HepG2 (cell line): Measurements from ENCODE around the gene EFEMP2. TPM values are rescaled to one million over a fixed set of nuclear protein-coding genes. Genes with fewer than 3 reads are reported as not detected.

Experiments used
- AGO1 ChIP-seq: fragments of 200-400 bp; formaldehyde crosslinking; IDR thresholded peaks from 2 replicates; pipeline ENCODE4 v1.6.1; 2017; ENCODE audit warnings: mild to moderate bottlenecking, low read depth, low read length, moderate library complexity; ENCODE audit not compliant: poor library complexity, severe bottlenecking
- CENPBD1 ChIP-seq: sonication (generic); formaldehyde crosslinking; IDR thresholded peaks from 2 replicates; pipeline ENCODE4 v1.8.0; 2022; ENCODE audit warnings: missing genetic modification reagents, low read depth, mild to moderate bottlenecking, borderline replicate concordance
- FOXA1 ChIP-seq, 2 experiments: fragments of 450-650 bp in 1 of 2; sonication (generic) in 1 of 2; formaldehyde crosslinking in 1 of 2; IDR thresholded peaks; 2 replicates each; pipeline versions ENCODE4 v1.4.0 to v1.6.1; 2016 to 2020; ENCODE audit warnings: missing genetic modification reagents in 1 of 2
- FOXA3 ChIP-seq: IDR thresholded peaks from 2 replicates; pipeline ENCODE4 v1.6.1; 2016; ENCODE audit warnings: missing genetic modification reagents, missing compliant biosample characterization
- HIVEP1 ChIP-seq: sonication (generic); formaldehyde crosslinking; IDR thresholded peaks from 2 replicates; pipeline ENCODE4 v1.4.0; 2020; ENCODE audit warnings: mild to moderate bottlenecking, missing genetic modification reagents
- JUND ChIP-seq: sonication (generic); formaldehyde crosslinking; IDR thresholded peaks from 2 replicates; pipeline ENCODE4 v1.8.0; 2022; ENCODE audit warnings: mild to moderate bottlenecking, missing genetic modification reagents
- KLF12 ChIP-seq: sonication (generic); formaldehyde crosslinking; IDR thresholded peaks from 2 replicates; pipeline ENCODE4 v1.4.0; 2020; ENCODE audit warnings: missing genetic modification reagents, borderline replicate concordance
- MED1 ChIP-seq: sonication (generic); formaldehyde crosslinking; IDR thresholded peaks from 2 replicates; pipeline ENCODE4 v1.4.0; 2020; ENCODE audit warnings: missing genetic modification reagents
- NCOR1 ChIP-seq: fragments of 200-600 bp; sonication (generic); IDR thresholded peaks from 2 replicates; pipeline ENCODE4 v1.7.0; 2017; ENCODE audit warnings: antibody characterized with exemption, low read length, borderline replicate concordance
- NR1H2 ChIP-seq: sonication (generic); formaldehyde crosslinking; IDR thresholded peaks from 2 replicates; pipeline ENCODE4 v1.8.1; 2022; ENCODE audit warnings: low read depth, missing genetic modification reagents, borderline replicate concordance
- PAX8 ChIP-seq: sonication (generic); formaldehyde crosslinking; IDR thresholded peaks from 2 replicates; pipeline ENCODE4 v1.8.0; 2022; ENCODE audit warnings: mild to moderate bottlenecking, missing genetic modification reagents, borderline replicate concordance
- POLR2A ChIP-seq, 2 experiments: IDR thresholded peaks; 2 replicates each; pipeline ENCODE4 v1.6.1; 2011; ENCODE audit warnings: low read depth in 2 of 2, low read length in 2 of 2, mild to moderate bottlenecking in 1 of 2, moderate library complexity in 1 of 2; ENCODE audit not compliant: insufficient read depth in 1 of 2
- RCOR2 ChIP-seq: IDR thresholded peaks from 2 replicates; pipeline ENCODE4 v1.6.1; 2016; ENCODE audit warnings: missing biosample characterization, missing genetic modification reagents
- REL ChIP-seq: sonication (generic); formaldehyde crosslinking; conservative IDR thresholded peaks from 2 replicates; pipeline ENCODE4 v1.8.0; 2022; ENCODE audit warnings: mild to moderate bottlenecking, missing genetic modification reagents, moderate library complexity
- RELA ChIP-seq: sonication (generic); formaldehyde crosslinking; IDR thresholded peaks from 2 replicates; pipeline ENCODE4 v1.4.0; 2020; ENCODE audit warnings: missing genetic modification reagents
- SCMH1 ChIP-seq: sonication (generic); formaldehyde crosslinking; IDR thresholded peaks from 2 replicates; pipeline ENCODE4 v1.9.0; 2021; ENCODE audit warnings: missing genetic modification reagents, mild to moderate bottlenecking, borderline replicate concordance
- TFDP1 ChIP-seq: IDR thresholded peaks from 2 replicates; pipeline ENCODE4 v1.6.1; 2016; ENCODE audit warnings: missing compliant biosample characterization, missing genetic modification reagents, borderline replicate concordance
- ZFP41 ChIP-seq: sonication (generic); formaldehyde crosslinking; IDR thresholded peaks from 2 replicates; pipeline ENCODE4 v1.4.0; 2020; ENCODE audit warnings: mild to moderate bottlenecking, missing genetic modification reagents, borderline replicate concordance
- ZNF260 ChIP-seq: sonication (generic); formaldehyde crosslinking; IDR thresholded peaks from 2 replicates; pipeline ENCODE4 v1.4.0; 2020; ENCODE audit warnings: missing genetic modification reagents, low read depth, mild to moderate bottlenecking, borderline replicate concordance
- ZNF343 ChIP-seq: sonication (generic); formaldehyde crosslinking; IDR thresholded peaks from 2 replicates; pipeline ENCODE4 v1.4.0; 2020; ENCODE audit warnings: mild to moderate bottlenecking, missing genetic modification reagents
- ZNF44 ChIP-seq: sonication (generic); formaldehyde crosslinking; IDR thresholded peaks from 2 replicates; pipeline ENCODE4 v1.5.1; 2020; ENCODE audit warnings: mild to moderate bottlenecking, missing genetic modification reagents
- ZNF460 ChIP-seq: sonication (generic); formaldehyde crosslinking; IDR thresholded peaks from 2 replicates; pipeline ENCODE4 v1.5.1; 2020; ENCODE audit warnings: missing genetic modification reagents, mild to moderate bottlenecking, borderline replicate concordance
- ZNF556 ChIP-seq: sonication (generic); formaldehyde crosslinking; IDR thresholded peaks from 2 replicates; pipeline ENCODE4 v1.4.0; 2020; ENCODE audit warnings: mild to moderate bottlenecking, missing genetic modification reagents, borderline replicate concordance
- ZNF564 ChIP-seq: sonication (generic); formaldehyde crosslinking; IDR thresholded peaks from 2 replicates; pipeline ENCODE4 v1.8.1; 2023; ENCODE audit warnings: mild to moderate bottlenecking, missing genetic modification reagents
- polyA plus RNA-seq, 8 experiments: library from polyadenylated mRNA; depleted of rRNA in 3 of 8; stranded (reverse) in 7 of 8; unstranded in 1 of 8; fragments of >200 nt; fragmentation: Illumina TruSeq in 4 of 8; extraction: Trizol in 4 of 8; gene quantifications; 2 replicates each; pipeline versions ENCODE4 v1.2.1 to v1.2.3, GENCODE V29; 2011 to 2016; ENCODE audit warnings: low read depth in 4 of 8, missing spikeins in 1 of 8, mixed read lengths in 1 of 8; ENCODE audit not compliant: insufficient read depth in 1 of 8
- total RNA-seq, 5 experiments: library from RNA; depleted of rRNA; stranded (reverse); fragments of >200 nt; fragmentation: Illumina TruSeq; extraction: Trizol; gene quantifications; 2 replicates each; pipeline ENCODE4 v1.2.3, GENCODE V29; 2016; ENCODE audit warnings: low read depth in 1 of 5
- TF ChIP-seq, protein P1 (sequence below): sonication (generic); formaldehyde crosslinking; conservative IDR thresholded peaks from 2 replicates; pipeline ENCODE4 v1.8.0; 2022; ENCODE audit warnings: mild to moderate bottlenecking, moderate library complexity, missing genetic modification reagents
- TF ChIP-seq, protein P2 (sequence below): sonication (generic); formaldehyde crosslinking; IDR thresholded peaks from 2 replicates; pipeline ENCODE4 v1.5.0; 2020; ENCODE audit warnings: mild to moderate bottlenecking, missing genetic modification reagents

EFEMP2 gene
- total and polyA plus RNA-seq, 2 of the 13 experiments (the other 11 are each of a cell fraction or from before 2014, with no cell fraction given): 7.4 to 29.7 TPM

DNA sequence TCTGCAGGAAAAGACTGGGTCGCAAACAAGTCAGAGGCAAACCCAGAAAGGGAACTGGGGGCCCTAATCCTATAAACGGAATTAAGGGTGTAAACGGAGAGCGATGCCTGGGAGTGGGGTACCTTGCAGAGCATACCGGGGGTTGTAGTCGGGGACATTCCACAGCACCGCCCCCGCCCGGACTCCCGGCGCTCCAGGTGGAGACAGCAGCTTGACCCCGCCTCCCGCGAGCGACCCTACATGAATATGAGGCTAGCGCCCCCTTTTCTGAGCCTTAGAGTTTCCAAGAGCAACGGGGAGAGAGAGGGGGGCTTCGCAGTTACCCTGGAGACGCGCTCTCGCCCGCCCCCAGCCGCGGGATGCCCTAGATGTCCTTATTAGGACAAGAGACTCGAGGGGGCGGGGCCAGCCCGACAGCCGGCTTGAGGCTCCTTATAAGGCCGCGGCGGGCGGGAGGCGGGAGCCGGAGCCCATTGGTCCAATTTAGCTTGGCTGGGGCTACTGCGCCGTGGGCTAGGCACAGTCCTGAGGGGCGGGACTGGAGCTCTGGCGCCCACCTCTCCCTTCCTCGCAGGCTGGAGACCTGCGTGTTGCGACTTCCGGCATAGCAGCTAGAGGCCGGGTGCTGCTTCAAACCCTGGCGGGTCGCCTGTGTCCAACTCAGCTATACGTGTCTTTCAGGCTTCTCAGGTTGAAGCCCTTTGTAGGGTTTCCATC lies 13.3 kb downstream of the EFEMP2 start (continued):
- TF ChIP-seq NR1H2 (CRISPR knock-in tag) (no peak), ZFP41 (CRISPR knock-in tag) (no peak), ZNF556 (0 out of 2 replicates have a peak, but pooled peaks have one; percentile 61), AGO1 (peak; percentile 82), REL (CRISPR knock-in tag) (no peak), POLR2A (IDR thresholded peaks at IDR 0.05; ENCODE audit: insufficient read depth in 1 of 2, low read depth in 2 of 2, low read length in 2 of 2) (peak in 1 of 2 experiments; percentile 88; a peak in 2 of 4 replicates), RCOR2 (CRISPR knock-in tag) (no peak), ZNF260 (CRISPR knock-in tag) (no peak), HIVEP1 (CRISPR knock-in tag) (0 out of 2 replicates have a peak, but pooled peaks have one; percentile 10), FOXA3 (CRISPR knock-in tag) (no peak), ZNF460 (no peak), PAX8 (no peak), TFDP1 (CRISPR knock-in tag) (peak; percentile 67; the same call in 1 of the 2 replicates), RELA (no peak), ZNF564 (CRISPR knock-in tag) (no peak), ZNF343 (CRISPR knock-in tag) (no peak), KLF12 (CRISPR knock-in tag) (no peak), MED1 (CRISPR knock-in tag) (no peak), SCMH1 (CRISPR knock-in tag) (no peak), FOXA1 (IDR thresholded peaks at IDR 0.05) (no peak), FOXA1 (CRISPR knock-in tag; IDR thresholded peaks at IDR 0.05) (no peak), JUND (CRISPR knock-in tag) (no peak), NCOR1 (peak; percentile 39; the same call in 1 of the 2 replicates), CENPBD1 (CRISPR knock-in tag) (no peak), ZNF44 (CRISPR knock-in tag) (no peak)
- TF ChIP-seq, protein P1, sequence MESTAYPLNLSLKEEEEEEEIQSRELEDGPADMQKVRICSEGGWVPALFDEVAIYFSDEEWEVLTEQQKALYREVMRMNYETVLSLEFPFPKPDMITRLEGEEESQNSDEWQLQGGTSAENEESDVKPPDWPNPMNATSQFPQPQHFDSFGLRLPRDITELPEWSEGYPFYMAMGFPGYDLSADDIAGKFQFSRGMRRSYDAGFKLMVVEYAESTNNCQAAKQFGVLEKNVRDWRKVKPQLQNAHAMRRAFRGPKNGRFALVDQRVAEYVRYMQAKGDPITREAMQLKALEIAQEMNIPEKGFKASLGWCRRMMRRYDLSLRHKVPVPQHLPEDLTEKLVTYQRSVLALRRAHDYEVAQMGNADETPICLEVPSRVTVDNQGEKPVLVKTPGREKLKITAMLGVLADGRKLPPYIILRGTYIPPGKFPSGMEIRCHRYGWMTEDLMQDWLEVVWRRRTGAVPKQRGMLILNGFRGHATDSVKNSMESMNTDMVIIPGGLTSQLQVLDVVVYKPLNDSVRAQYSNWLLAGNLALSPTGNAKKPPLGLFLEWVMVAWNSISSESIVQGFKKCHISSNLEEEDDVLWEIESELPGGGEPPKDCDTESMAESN: no peak
- TF ChIP-seq, protein P2, sequence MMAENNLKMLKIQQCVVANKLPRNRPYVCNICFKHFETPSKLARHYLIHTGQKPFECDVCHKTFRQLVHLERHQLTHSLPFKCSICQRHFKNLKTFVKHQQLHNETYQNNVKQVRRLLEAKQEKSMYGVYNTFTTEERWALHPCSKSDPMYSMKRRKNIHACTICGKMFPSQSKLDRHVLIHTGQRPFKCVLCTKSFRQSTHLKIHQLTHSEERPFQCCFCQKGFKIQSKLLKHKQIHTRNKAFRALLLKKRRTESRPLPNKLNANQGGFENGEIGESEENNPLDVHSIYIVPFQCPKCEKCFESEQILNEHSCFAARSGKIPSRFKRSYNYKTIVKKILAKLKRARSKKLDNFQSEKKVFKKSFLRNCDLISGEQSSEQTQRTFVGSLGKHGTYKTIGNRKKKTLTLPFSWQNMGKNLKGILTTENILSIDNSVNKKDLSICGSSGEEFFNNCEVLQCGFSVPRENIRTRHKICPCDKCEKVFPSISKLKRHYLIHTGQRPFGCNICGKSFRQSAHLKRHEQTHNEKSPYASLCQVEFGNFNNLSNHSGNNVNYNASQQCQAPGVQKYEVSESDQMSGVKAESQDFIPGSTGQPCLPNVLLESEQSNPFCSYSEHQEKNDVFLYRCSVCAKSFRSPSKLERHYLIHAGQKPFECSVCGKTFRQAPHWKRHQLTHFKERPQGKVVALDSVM (CRISPR knock-in tag): no peak
